ENCODE results near the gene PDZRN3.

GRCh38 chr3:73546961-73547360, 77.8 kb downstream of the PDZRN3 start:
- TF ChIP-seq CTCF (IDR thresholded peaks at IDR 0.05) = no peak
- TF ChIP-seq POLR2A (IDR thresholded peaks at IDR 0.05) = no peak

Data from heart left ventricle (tissue), 13 donors.